GM18511 (cell line): ENCODE measurements around the gene DGLUCY.
A peak's percentile ranks its signal among the peaks of the same experiment; 100 is the strongest.
"Not testable (repeated sequence)": the region's sequence is repeated elsewhere in the genome, so short reads cannot be mapped to it uniquely, and the experiment has no call there.

Experiments used
- ATAC-seq: cut with Tn5 transposase; IDR thresholded peaks from one replicate; pipeline ENCODE4 v1.9.1; 2021; ENCODE audit warnings: mild to moderate bottlenecking, moderate library complexity; ENCODE audit not compliant: unreplicated experiment

DGLUCY gene

DNA sequence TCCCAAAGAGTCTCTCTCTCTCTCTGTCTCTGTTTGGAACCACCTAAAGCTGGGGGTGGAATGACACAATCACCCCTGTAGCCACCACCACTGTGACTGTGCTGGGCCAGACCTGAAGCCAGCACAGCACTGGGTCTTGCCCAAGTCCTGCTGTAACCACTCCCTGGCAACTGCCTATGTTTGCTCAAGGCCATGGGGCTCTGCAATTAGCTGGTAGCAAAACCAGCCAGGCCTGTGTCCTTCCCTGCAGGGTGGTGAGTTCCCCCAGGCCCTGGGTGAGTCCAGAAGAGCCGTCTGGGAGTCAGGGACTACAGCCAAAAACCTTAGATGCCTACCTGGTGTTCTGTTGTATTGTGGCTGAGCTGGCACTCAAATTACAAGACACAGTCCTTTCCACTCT lies 50.8 kb downstream of the DGLUCY start:
- ATAC-seq: no peak

DNA sequence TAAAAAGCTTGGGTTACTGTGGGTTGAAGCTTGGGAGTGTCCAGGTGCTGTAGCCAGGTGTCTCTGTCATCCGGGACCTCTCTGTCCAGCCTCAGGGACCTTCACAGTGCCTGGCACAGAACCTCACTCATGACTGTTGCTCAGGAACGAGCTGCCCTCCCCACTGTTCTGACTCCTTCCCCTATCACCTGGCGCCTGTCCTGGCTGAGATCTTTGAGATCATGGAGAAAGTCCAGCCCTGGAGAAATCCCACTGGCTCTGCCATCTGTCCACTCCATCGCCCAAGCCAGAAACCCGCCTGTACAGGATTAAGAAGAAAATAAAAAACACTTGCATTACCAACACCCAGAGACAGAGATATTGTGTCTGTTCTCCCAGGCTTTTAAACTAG lies 53.5 kb downstream of the DGLUCY start:
- ATAC-seq: no peak

DNA sequence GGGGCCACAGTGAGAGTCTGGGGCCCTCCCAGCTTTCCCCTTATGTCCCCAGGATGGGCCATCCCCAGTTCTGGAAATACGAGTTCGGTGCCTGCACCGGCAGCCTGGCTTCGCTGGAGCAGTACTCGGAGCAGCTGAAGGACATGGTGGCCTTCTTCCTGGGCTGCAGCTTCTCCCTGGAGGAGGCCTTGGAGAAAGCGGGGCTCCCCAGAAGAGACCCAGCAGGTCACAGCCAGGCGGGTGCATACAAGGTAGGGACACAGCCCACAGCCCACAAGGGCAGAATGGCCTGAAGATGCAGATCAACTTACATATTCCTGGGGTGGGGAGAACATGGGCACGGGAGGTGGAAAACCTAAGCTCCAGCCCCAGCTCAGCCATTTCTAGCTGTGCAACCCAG lies 56.1 kb downstream of the DGLUCY start:
- ATAC-seq: no peak

- ATAC-seq: no peak
Observed at GRCh38 chr14:91170504-91171121, 56.7 kb downstream of the DGLUCY start.

- ATAC-seq: no peak
Observed at GRCh38 chr14:91171291-91171690, 57.4 kb downstream of the DGLUCY start.

DNA sequence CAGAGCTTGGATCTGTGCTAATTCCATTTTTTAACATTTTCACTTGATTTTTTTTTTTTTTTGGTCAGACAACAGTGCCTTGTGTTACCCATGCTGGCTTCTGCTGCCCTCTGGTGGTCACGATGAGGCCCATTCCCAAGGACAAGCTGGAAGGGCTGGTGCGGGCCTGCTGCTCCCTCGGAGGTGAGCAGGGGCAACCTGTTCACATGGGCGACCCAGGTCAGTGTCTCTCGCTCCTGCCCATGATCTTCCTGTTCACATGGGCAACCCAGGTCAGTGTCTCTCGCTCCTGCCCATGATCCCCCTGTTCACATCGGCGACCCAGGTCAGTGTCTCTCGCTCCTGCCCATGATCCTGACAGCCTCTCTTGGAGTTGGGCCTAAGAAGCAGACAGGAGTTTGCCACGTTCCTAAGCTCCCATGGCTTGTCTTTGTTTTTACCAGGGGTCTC lies 59.4 kb downstream of the DGLUCY start:
- ATAC-seq: peak; percentile 46

DNA sequence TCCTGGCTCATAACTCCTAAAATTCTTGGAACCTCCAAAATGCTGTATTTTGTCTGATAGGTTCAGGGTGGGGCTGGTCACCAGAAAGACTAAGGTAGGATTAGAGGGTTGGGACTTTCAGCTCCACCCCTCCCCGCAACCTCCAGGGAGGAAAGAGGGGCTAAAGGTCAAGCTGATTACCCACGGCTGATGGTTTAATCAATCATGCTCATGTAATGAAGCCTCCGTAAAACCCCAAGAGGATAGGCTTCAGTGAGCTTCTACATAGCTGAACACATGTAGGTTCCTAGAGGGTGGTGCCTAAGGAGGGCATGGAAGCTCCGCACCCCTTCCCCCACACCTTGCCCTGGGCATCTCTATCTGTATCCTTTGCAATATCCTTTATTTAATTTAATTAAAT lies 60.0 kb downstream of the DGLUCY start:
- no peak for ATAC-seq

DNA sequence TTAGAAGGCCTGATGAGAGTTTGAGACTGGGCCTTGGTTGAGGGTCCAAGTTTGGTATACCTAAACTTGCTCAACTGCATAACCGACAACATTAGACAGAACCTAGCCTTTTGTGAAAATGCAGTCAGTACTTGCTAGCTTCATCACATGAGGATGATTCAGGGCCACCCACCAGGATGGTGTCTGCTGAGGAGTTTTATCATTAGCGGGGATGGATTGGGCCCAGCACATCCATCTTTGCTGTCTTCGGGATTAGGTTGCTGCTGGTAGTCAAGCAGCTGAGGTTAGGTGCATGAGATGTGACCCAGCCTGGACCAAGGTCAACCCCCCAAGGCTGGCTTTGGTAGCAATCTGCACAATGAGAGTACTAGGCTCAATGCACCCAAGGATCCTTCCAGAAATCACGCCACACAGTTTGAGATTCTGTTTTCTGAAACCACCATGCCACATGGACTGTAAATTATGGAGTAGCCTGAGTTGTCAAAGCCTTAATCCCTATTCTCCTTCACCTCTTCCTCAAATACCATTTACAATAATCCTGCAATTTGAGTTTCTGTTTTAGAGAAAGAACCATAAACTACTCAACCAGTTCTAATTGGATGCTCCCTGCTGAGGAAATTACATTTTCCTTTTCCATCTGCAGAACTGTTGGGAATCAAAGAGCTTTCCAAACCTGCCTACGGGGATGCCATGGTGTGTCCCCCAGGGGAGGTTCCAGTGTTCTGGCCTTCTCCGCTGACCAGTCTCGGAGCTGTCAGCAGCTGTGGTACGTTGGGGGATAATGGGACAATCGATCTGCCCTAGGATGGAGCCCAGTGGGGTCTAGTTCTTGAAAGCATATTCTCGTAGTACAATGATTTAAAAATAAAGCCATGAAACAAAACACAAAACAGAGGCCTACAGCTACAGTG lies 61.7 kb downstream of the DGLUCY start:
- no peak for ATAC-seq

GRCh38 chr14:91177073-91178034 lies 63.5 kb downstream of the DGLUCY start:
- ATAC-seq: no peak

DNA sequence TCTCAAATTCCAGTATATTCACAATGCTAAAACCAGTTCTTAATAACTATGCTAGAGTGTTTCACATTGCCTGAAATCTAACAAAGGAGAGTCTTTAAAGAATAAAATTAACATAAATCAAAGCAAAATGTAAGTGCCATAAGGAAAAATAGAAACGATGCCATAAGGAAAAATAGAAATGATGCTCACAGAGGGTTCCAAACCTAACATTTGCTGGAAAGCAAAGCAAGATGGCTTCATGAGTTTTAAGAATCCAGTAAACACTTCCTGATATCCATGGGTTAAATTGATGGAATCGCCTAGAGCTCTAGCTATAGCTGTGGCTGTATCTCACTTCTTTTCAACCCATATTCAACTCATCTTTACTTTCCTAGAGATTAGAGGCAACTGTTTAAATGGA lies 66.7 kb downstream of the DGLUCY start:
- no peak for ATAC-seq

- not testable (repeated sequence) for ATAC-seq
Observed at GRCh38 chr14:91182753-91183152, 68.9 kb downstream of the DGLUCY start.

DNA sequence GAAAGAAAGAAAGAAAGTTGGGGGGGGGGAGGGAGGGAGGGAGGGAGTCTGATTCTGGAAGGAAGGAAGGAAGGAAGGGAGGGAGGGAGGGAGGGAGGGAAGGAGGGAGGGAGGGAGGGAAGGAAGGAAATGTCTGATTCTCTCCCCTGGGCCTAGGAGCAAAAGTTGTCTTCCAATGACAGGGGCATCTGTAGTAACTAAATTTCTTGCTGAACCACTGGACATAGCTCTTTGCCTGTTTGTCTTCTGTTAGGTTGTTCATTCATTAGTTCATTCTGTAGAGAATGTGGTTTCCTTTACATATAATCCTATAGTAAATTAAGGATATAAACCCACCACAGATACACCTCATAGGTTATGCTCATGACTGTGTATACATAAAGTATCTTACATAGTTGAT lies 70.7 kb downstream of the DGLUCY start:
- ATAC-seq: no peak

DNA sequence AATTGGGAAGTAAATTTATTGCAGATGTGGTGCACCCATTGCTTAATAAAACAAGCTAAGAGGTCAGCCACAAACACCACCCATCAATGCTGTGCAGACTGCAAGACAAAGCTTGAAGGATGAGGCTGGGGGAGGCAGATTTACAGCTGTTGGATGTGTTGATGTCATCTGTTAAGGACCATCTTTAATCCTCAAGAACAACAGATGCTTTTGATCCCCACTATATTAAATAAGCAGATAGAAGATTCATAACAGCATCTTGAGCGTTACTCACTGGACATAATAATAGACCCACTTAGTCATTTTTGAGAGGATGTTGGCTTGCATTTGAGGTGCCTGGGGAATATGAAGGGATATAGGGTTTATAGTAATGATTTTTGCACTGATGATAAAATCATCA lies 71.8 kb downstream of the DGLUCY start:
- no peak for ATAC-seq

DNA sequence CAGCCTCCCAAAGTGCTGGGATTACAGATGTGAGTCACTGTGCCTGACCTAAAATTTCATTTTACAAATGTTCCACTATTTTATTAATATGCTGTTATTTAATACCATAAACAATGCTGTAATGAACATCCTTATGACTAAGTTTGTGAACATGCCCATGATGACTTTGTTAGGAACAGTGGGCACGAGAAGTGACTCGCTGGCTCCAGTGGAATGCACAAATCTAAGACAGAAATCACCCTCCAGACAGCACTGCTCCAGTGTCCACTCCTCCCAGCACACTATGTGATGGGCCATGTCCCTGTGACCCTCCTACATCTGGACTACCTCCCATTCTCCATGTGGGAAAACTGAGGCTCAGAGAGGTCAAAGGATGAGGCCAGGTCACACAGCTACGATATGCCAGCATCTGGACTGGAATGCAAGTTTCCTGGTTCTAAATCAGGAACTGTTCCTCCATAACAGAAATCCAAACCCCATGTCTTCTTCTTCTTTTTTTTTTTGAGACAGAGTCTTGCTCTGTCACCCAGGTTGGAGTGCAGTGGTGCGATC lies 72.7 kb downstream of the DGLUCY start:
- no peak for ATAC-seq

DNA sequence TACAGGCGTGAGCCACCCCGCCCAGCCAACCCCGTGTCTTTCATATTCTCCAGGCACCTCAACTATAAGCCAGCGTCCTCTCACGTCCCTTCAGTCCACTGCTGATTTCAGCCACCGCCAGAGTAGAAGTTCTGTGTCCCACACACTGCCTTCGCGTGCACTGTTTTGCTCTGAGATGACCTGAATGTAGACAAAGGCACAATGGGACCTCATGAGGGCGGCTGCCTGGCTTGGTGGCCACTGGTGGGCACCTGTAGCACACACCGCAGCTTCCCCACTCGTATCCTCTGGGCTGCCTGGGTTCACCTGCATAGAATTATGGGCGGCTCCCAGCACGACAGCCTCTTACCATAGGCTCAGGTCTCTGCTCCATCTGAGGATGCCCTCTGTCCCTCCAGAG lies 73.4 kb downstream of the DGLUCY start:
- ATAC-seq: no peak

DNA sequence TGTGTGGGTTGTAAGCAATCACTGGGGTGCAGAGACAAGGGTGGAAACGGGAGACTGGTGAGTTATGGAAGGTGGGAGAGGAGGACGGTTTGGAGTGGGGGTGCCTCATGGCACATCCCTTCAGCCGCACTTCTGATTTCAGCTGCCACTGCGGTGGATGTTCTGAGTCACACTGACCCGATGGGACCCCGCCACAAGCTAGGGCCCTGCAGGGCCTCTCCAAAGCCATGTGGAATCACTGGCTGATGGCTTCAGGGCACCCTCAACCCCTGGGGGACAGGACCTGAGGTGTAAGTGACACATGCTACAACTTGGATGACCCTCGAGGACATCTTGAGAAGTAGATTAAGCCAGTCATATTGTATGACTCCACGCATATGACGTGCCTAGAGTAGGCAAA lies 77.0 kb downstream of the DGLUCY start:
- ATAC-seq: no peak

DNA sequence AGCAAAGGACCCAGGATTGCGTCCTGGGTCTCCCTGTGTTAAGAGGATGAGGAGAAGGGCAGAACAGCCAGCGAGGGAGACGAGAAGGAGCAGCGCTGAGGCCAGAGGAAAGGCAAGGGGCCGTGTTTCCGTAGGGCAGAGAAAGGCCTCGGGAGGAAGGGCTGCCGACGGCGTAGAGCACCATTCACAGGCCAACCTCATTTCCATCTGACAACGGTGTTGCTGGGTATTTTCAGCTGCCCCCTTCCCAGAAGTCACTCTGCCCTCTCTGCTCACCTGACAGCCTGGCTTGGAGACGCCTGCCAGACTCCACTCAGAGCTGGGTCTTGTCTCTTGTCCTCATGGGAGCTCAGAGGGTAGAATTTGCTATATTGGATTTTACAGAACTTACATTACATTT lies 79.2 kb downstream of the DGLUCY start:
- no peak for ATAC-seq

- no peak for ATAC-seq
Observed at GRCh38 chr14:91195881-91196280, 82.0 kb downstream of the DGLUCY start.

DNA sequence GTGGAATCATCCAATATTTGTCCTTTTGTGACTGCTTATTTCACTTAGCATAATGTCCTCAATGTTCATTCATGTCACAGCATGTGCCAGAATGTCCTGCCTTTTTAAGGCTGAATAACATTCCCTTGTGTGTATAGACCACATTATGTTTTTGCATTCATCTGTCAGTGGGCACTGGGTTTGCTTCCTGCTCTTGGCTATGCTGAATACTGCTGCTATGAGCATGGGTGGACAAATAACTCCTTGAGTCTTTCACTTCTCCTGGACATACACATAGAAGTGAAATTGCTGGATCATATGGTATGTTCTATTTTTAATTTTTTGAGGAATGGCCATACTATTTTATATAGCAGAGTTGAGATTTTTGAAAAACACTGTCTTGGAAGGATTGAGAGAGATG lies 83.8 kb downstream of the DGLUCY start:
- no peak for ATAC-seq

DNA sequence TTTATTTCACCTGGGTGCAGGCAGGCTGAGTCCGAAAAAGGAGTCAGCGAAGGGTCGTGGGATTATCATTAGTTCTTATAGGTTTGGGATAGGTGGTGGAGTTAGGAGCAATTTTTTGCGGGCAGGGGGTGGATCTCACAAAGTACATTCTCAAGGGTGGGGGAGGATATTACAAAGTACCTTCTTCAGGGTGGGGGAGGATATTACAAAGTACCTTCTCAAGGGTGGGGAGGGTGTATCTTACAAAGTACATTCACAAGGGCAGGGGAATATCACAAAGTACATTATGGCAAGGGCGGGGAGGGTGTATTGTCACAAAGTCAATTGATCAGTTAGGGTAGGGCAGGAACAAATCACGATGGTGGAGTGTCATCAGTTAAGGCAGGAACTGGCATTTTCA lies 86.9 kb downstream of the DGLUCY start:
- not testable (repeated sequence) for ATAC-seq
